Cerebellar cortex (tissue), 1 donor: ENCODE measurements around the gene ACVR1C.
A peak's percentile ranks its signal among the peaks of the same experiment; 100 is the strongest.

ENCODE experiments used
- DNase-seq: peaks from one replicate; pipeline ENCODE4 v3.0.0-alpha.2; 2015; ENCODE audit warnings: low spot score

ACVR1C gene

GRCh38 chr2:157628477-157629415 lies at the start of gene ACVR1C:
TSS of gene ACVR1C (minus strand) at chr2:157628864. CDS start at chr2:157628644, 220 bp downstream.
- DNase-seq, result peak; percentile 40

- DNase-seq, result no peak
Observed at GRCh38 chr2:157677941-157678340, 49.3 kb upstream of the ACVR1C start.

- DNase-seq, result no peak
Observed at GRCh38 chr2:157672129-157672528, 43.5 kb upstream of the ACVR1C start.

GRCh38 chr2:157662401-157662800 lies 33.7 kb upstream of the ACVR1C start:
- DNase-seq, result no peak

- DNase-seq, result no peak
Observed at GRCh38 chr2:157661776-157662175, 33.1 kb upstream of the ACVR1C start.

GRCh38 chr2:157657858-157658257 lies 29.2 kb upstream of the ACVR1C start:
- no peak for DNase-seq

GRCh38 chr2:157657101-157657500 lies 28.4 kb upstream of the ACVR1C start:
- DNase-seq, result no peak

GRCh38 chr2:157644776-157645175 lies 16.1 kb upstream of the ACVR1C start:
- DNase-seq, result no peak

GRCh38 chr2:157631861-157632260 lies 3.2 kb upstream of the ACVR1C start:
- no peak for DNase-seq

- peak; percentile 10 for DNase-seq
Observed at GRCh38 chr2:157627594-157628476, 829 bp downstream of the ACVR1C start.

GRCh38 chr2:157625296-157625695 lies 3.4 kb downstream of the ACVR1C start:
- DNase-seq, result no peak

- DNase-seq, result no peak
Observed at GRCh38 chr2:157620956-157621355, 7.7 kb downstream of the ACVR1C start.

GRCh38 chr2:157611726-157612125 lies 16.9 kb downstream of the ACVR1C start:
- no peak for DNase-seq

- DNase-seq, result no peak
Observed at GRCh38 chr2:157611110-157611509, 17.6 kb downstream of the ACVR1C start.

- no peak for DNase-seq
Observed at GRCh38 chr2:157606534-157606933, 22.1 kb downstream of the ACVR1C start.

- DNase-seq, result no peak
Observed at GRCh38 chr2:157603198-157603597, 25.5 kb downstream of the ACVR1C start.

- no peak for DNase-seq
Observed at GRCh38 chr2:157601807-157602206, 26.9 kb downstream of the ACVR1C start.

- no peak for DNase-seq
Observed at GRCh38 chr2:157596992-157597681, 31.5 kb downstream of the ACVR1C start.

GRCh38 chr2:157593411-157593810 lies 35.3 kb downstream of the ACVR1C start:
- peak; percentile 1 for DNase-seq

- DNase-seq, result no peak
Observed at GRCh38 chr2:157592948-157593347, 35.7 kb downstream of the ACVR1C start.

- no peak for DNase-seq
Observed at GRCh38 chr2:157592374-157592773, 36.3 kb downstream of the ACVR1C start.

- DNase-seq, result no peak
Observed at GRCh38 chr2:157587576-157587975, 41.1 kb downstream of the ACVR1C start.
